CD8-positive, alpha-beta memory T cell (primary cell): ENCODE results near the gene SPATS2. TPM values are rescaled to one million over a fixed set of nuclear protein-coding genes. Genes with fewer than 3 reads are reported as not detected.

Experiments used
- CTCF ChIA-PET: fragments of 350-600 bp; sonication (Branson Sonifier 250); formaldehyde crosslinking; loops from one replicate; lab custom pipeline; 2021; ENCODE audit warnings: antibody characterized with exemption; lab: Charles Lee
- POLR2A ChIA-PET: fragments of 350-600 bp; sonication (Branson Sonifier 250); formaldehyde crosslinking; loops from one replicate; lab custom pipeline; 2021; ENCODE audit warnings: antibody characterized with exemption; lab: Charles Lee
- DNase-seq, 5 donors: peaks; one replicate each; pipeline versions ENCODE4 v3.0.0 to v3.0.0-alpha.2; 2020 to 2022; ENCODE audit warnings: mixed read lengths in 1 of 5
- H3K27ac ChIP-seq: one replicate; pipeline ENCODE4 v1.7.0; 2013; ENCODE audit warnings: low read depth, mild to moderate bottlenecking, low read length, moderate library complexity
- H3K27me3 ChIP-seq: 2 replicates; pipeline ENCODE4 v1.7.0; 2013; ENCODE audit warnings: low read length, mild to moderate bottlenecking; ENCODE audit not compliant: insufficient read depth, poor library complexity, severe bottlenecking
- H3K36me3 ChIP-seq: 2 replicates; pipeline ENCODE4 v1.7.0; 2013; ENCODE audit warnings: mild to moderate bottlenecking, low read length, moderate library complexity; ENCODE audit not compliant: insufficient read depth
- H3K4me1 ChIP-seq: 2 replicates; pipeline ENCODE4 v1.7.0; 2013; ENCODE audit warnings: mild to moderate bottlenecking, low read length, moderate library complexity; ENCODE audit not compliant: insufficient read depth
- H3K4me3 ChIP-seq: 2 replicates; pipeline ENCODE4 v1.7.0; 2013; ENCODE audit warnings: mild to moderate bottlenecking, low read length
- H3K9me3 ChIP-seq: 2 replicates; pipeline ENCODE4 v1.7.0; 2013; ENCODE audit warnings: mild to moderate bottlenecking, low read length
- H3K27ac Mint-ChIP-seq, 8 donors: one replicate each; pipeline ENCODE4 v1.8.0; 2020 to 2021; ENCODE audit warnings: mixed read lengths in 8 of 8, mild to moderate bottlenecking in 6 of 8, inconsistent platforms in 3 of 8, moderate library complexity in 3 of 8
- H3K27me3 Mint-ChIP-seq, 2 donors: one replicate each; pipeline ENCODE4 v1.8.0; 2020 to 2021; ENCODE audit warnings: mixed read lengths in 2 of 2, mild to moderate bottlenecking in 1 of 2, moderate library complexity in 1 of 2
- H3K36me3 Mint-ChIP-seq, 3 donors: one replicate each; pipeline ENCODE4 v1.8.0; 2020 to 2021; ENCODE audit warnings: mixed read lengths in 3 of 3, inconsistent platforms in 1 of 3, mild to moderate bottlenecking in 1 of 3
- H3K4me1 Mint-ChIP-seq, 3 donors: one replicate each; pipeline ENCODE4 v1.8.0; 2020 to 2021; ENCODE audit warnings: mixed read lengths in 3 of 3, inconsistent platforms in 1 of 3, mild to moderate bottlenecking in 1 of 3
- H3K4me3 Mint-ChIP-seq, 7 donors: one replicate each; pipeline ENCODE4 v1.8.0; 2020 to 2021; ENCODE audit warnings: mixed read lengths in 7 of 7, mild to moderate bottlenecking in 6 of 7, moderate library complexity in 4 of 7, inconsistent platforms in 2 of 7
- H3K9me3 Mint-ChIP-seq, 5 donors: one replicate each; pipeline ENCODE4 v1.8.0; 2020 to 2022; ENCODE audit warnings: mixed read lengths in 5 of 5, mild to moderate bottlenecking in 3 of 5, moderate library complexity in 2 of 5, inconsistent platforms in 1 of 5
- polyA plus RNA-seq: library from polyadenylated mRNA; unstranded; fragments of 300-500 nt; fragmentation: Illumina TruSeq; gene quantifications from one replicate; pipeline ENCODE4 v1.2.3, GENCODE V29; 2021
- total RNA-seq, 2 experiments: library from RNA; stranded (reverse); gene quantifications; one replicate each; pipeline ENCODE4 v1.2.3, GENCODE V29; 2021

The SPATS2 gene
- total and polyA plus RNA-seq, 3 experiments from 2014 or later, result 7.6 to 9.4 (median 9.1) TPM

DNA sequence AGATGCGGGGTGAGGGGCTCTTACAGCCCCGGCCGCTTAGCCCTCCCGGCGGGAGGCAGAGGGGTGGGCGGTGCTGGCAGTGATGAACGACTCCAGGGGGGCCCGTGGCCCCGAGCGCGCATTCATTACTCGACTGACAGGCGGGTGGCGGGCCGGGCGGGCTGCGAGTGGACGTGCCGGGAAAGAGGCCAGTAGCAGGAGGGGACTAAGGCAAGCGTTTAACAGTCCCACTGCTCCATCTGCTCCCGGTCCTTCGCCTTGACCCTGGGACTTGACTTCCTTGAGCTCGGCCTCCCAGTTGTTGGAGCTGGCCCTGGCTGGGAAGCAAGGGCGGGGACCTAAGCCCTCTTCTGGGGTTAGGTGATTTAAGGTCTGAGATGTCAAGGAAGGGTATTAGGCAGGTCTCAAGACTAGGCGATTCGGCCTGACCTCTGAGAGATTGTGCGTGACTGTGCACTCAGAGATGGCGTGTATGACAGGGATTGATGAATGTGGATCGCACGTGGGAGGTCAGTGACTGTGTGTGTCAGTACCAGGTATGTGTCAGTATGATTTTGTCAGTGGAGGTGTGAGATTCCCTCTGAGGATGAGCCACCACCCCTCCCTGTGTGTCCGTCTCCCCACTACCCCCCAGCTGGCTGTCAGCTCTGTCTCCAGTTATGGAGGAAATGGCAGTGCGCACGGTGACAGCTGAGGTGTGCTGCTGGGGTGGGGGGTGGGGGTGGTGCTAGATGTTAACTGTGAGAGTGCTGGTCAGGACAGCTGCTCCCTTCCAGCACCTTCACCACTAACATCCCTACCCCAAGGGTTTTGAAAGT lies 24.1 kb upstream of the SPATS2 start:
- ChIA-PET CTCF (interaction anchor here (0.6 to 3.8 kb wide), 17 partner anchors 7 to 214 kb away, joined by 3 to 109 read pairs (median 6); partner anchors contain the start of genes PRPH, SPATS2 and TROAP), POLR2A (interaction anchor here (0.7 to 1.5 kb wide), 3 partner anchors 15 to 581 kb away, joined by 3 to 7 read pairs (median 4); partner anchors contain the start of gene TROAP)
- Mint-ChIP-seq H3K9me3 (no peaks in the 10 kb centered on the region), H3K27ac (peak overlapping the region in 4 of 8 donors; percentile 12 to 36 (median 32)), H3K27me3 (peaks cover 40 to 46% of the 10 kb centered on the region in 2 donors), H3K4me3 (peak overlapping the region; percentile 62 to 91 (median 75)), H3K4me1 (peaks cover 35 to 61% (median 42%) of the 10 kb centered on the region in 3 donors), H3K36me3 (no peaks in the 10 kb centered on the region)
- DNase-seq, result no peak
- no peak overlapping the region for H3K27ac ChIP-seq
- peaks cover 51% of the 10 kb centered on the region for H3K4me1 ChIP-seq
- no peaks in the 10 kb centered on the region for H3K36me3 ChIP-seq
- peaks cover 46% of the 10 kb centered on the region for H3K27me3 ChIP-seq
- H3K4me3 ChIP-seq, result peak overlapping the region; percentile 63
- H3K9me3 ChIP-seq, result no peaks in the 10 kb centered on the region

DNA sequence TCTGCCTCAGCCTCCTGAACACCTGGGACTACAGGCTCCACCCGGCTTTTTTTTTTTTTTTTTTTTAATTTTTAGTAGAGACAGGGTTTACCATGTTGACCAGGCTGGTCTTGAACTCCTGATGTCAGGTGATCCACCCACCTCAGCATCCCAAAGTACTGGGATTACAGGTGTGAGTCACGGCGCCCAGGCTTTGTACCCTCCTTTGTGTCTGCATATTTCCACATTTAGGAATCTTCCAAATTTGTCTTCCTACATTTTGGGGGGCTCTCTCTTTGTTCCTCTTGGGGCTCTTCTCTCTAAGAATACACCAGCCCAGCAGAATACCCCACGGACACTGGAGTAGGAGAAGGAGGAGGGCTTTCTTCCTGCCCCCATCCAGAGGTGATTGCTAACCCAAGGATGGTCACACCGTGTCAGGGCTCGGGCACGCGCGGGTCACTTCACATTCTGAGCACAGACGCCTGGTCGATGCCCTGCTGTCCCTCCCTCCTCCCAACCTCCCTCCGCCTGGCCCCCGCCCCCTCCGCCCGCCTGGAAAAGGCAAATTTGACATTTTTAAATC lies 22.7 kb upstream of the SPATS2 start:
- H3K27me3 ChIP-seq, result peaks cover 60% of the 10 kb centered on the region
- no peak overlapping the region for H3K27ac ChIP-seq
- DNase-seq, result no peak
- Mint-ChIP-seq H3K36me3 (no peaks in the 10 kb centered on the region), H3K9me3 (no peaks in the 10 kb centered on the region), H3K27ac (no peak overlapping the region), H3K4me1 (peaks cover 35 to 66% (median 41%) of the 10 kb centered on the region in 3 donors), H3K27me3 (peaks cover 47 to 58% of the 10 kb centered on the region in 2 donors), H3K4me3 (peak overlapping the region; percentile 11 to 91 (median 42))
- H3K4me1 ChIP-seq, result peaks cover 52% of the 10 kb centered on the region
- no peak overlapping the region for H3K4me3 ChIP-seq
- H3K36me3 ChIP-seq, result no peaks in the 10 kb centered on the region
- H3K9me3 ChIP-seq, result no peaks in the 10 kb centered on the region
- ChIA-PET CTCF (interaction anchor here (3.8 kb wide), 2 partner anchors 20 to 54 kb away, joined by 36 to 109 read pairs; partner anchors contain the start of genes PRPH and TROAP), POLR2A (no interaction called here)

GRCh38 chr12:49345051-49345824 lies 22.0 kb upstream of the SPATS2 start:
- POLR2A ChIA-PET, result no interaction called here
- no peaks in the 10 kb centered on the region for H3K9me3 ChIP-seq
- H3K36me3 ChIP-seq, result no peaks in the 10 kb centered on the region
- peaks cover 35 to 66% (median 41%) of the 10 kb centered on the region in 3 donors for H3K4me1 Mint-ChIP-seq
- no peaks in the 10 kb centered on the region for H3K9me3 Mint-ChIP-seq
- peak overlapping the region in 1 of 8 donors; percentile 47 for H3K27ac Mint-ChIP-seq
- peak overlapping the region; percentile 66 to 91 (median 85) for H3K4me3 Mint-ChIP-seq
- peaks cover 46 to 53% of the 10 kb centered on the region in 2 donors for H3K27me3 Mint-ChIP-seq
- peak overlapping the region; percentile 41 for H3K4me3 ChIP-seq
- H3K36me3 Mint-ChIP-seq, result no peaks in the 10 kb centered on the region
- peaks cover 52% of the 10 kb centered on the region for H3K4me1 ChIP-seq
- H3K27me3 ChIP-seq, result peaks cover 61% of the 10 kb centered on the region
- H3K27ac ChIP-seq, result no peak overlapping the region
- no peak for DNase-seq
- CTCF ChIA-PET, result interaction anchor here (3.2 to 6.8 kb wide), 3 partner anchors 8 to 52 kb away, joined by 21 to 102 read pairs (median 42); partner anchors contain the start of genes C1QL4 and PRPH

DNA sequence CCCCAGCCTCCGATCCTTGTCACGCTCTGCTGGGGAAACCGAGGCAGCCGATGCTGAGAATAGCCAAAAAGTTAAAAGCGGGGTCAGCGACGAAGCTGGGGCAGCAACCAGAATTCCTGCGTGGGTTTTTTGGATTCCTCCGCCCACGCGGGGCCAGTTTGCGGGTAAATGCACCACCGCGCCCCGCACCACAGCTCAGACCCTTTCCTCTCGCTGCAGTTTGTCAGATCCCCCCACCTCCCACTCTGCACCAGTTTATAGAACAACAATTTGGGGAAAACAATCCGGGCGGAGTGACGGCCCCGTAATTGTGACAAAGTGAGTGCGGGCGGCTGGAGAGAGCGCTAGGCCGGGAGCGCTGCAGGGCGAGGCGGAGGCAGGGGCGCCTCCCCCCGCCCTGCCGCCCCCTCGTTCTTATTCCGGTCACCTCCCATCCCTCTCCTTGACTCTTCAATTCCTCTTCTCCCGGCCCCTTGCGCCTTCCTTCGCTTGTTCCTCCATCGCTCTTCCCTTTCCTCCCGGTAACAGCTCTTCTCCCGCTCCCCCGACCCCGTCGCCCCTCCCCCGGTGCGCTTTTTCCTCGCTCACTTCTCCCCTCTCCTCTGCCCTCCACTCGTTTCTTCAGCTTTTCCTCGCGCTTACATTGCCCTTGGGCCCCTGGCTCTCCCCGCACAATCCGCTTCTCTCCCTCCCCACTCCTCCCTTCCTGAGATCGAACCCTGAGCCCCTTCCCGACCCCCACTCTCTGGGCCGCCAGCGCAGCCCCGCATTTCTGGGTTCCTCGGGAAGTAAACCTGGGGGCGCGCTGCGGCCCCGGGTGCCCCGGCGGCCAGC lies 21.2 kb upstream of the SPATS2 start:
- Histone ChIP-seq H3K27me3 (peaks cover 61% of the 10 kb centered on the region), H3K27ac (no peak overlapping the region), H3K4me3 (peak overlapping the region; percentile 69), H3K36me3 (no peaks in the 10 kb centered on the region), H3K4me1 (peaks cover 52% of the 10 kb centered on the region), H3K9me3 (no peaks in the 10 kb centered on the region)
- H3K4me3 Mint-ChIP-seq, result peak overlapping the region; percentile 66 to 91 (median 85)
- no peak overlapping the region for H3K27ac Mint-ChIP-seq
- DNase-seq, result no peak
- H3K9me3 Mint-ChIP-seq, result no peaks in the 10 kb centered on the region
- H3K4me1 Mint-ChIP-seq, result peaks cover 33 to 62% (median 41%) of the 10 kb centered on the region in 3 donors
- CTCF ChIA-PET, result interaction anchor here (1.4 to 6.8 kb wide), 9 partner anchors 9 to 168 kb away, joined by 3 to 102 read pairs (median 18); partner anchors contain the start of genes C1QL4, PRPH, SPATS2 and TROAP
- POLR2A ChIA-PET, result interaction anchor here (1.6 to 2.0 kb wide), 2 partner anchors 21 to 23 kb away, joined by 6 to 12 read pairs; partner anchors contain the start of genes SPATS2 and TROAP
- H3K27me3 Mint-ChIP-seq, result peaks cover 48 to 53% of the 10 kb centered on the region in 2 donors
- H3K36me3 Mint-ChIP-seq, result no peaks in the 10 kb centered on the region

DNA sequence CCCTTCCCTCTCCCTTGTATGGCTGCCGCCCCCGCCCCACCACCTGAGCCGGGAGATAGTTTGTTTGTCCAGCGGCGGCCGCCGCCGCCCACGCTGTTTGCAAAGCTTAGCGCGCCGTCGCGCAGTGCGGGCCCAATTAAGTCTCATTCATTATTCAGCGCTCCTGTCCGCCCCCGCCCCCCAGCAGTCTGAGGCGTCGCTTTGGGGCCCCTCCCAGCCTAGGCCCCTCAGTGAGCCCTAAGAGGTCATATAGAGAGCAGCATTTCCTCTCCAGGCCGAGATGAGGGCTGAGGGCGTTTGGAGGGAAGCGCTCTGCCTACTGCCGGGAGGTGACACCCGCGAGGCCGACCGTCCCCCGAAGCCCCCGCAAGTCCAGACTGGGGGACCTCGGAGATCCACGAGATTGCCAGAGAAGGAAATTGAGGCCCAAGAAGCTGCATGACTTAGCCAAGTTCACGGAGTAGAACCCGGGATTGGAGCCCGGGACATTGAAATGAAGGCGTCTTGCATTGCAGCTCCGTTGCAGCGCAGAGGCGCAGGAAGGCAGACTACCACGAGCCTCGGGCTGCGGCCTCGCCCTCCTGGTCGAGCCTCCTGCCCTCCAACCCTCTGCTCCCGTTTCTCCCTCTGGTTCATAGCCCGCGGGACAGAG lies 20.5 kb upstream of the SPATS2 start, which contains the start of gene DNAJC22:
Gene DNAJC22 (plus strand): TSS at position 230 of the 652 bp plus-strand sequence. CDS start 1,985 bp downstream, outside the sequence.
- peak within 1 kb of the TSS; percentile 69 for H3K4me3 ChIP-seq
- no peaks in the 10 kb centered on the region for H3K9me3 ChIP-seq
- DNase-seq, result peak in 1 of 5 donors; percentile 31
- no peaks in the 10 kb centered on the region for H3K9me3 Mint-ChIP-seq
- H3K4me3 Mint-ChIP-seq, result peak within 1 kb of the TSS; percentile 66 to 94 (median 85)
- peaks cover 52% of the 10 kb centered on the region for H3K4me1 ChIP-seq
- H3K27me3 ChIP-seq, result peaks cover 61% of the 10 kb centered on the region
- H3K4me1 Mint-ChIP-seq, result peaks cover 33 to 58% (median 41%) of the 10 kb centered on the region in 3 donors
- CTCF ChIA-PET, result interaction anchor here (0.8 to 6.8 kb wide), 23 partner anchors 10 to 259 kb away, joined by 3 to 102 read pairs (median 4); partner anchors contain the start of genes C1QL4, PRPH, SPATS2 and TROAP
- H3K36me3 Mint-ChIP-seq, result no peaks in the 10 kb centered on the region
- POLR2A ChIA-PET, result interaction anchor here (0.6 to 2.0 kb wide), 3 partner anchors 20 to 57 kb away, joined by 3 to 12 read pairs (median 6); partner anchors contain the start of genes SPATS2 and TROAP
- peaks cover 45 to 57% of the 10 kb centered on the region in 2 donors for H3K27me3 Mint-ChIP-seq
- H3K27ac Mint-ChIP-seq, result peak within 1 kb of the TSS in 3 of 8 donors; percentile 29 to 45 (median 39)
- no peaks in the 10 kb centered on the region for H3K36me3 ChIP-seq
- no peak within 1 kb of the TSS for H3K27ac ChIP-seq

- H3K4me3 ChIP-seq, result peak overlapping the region; percentile 69
- H3K4me1 ChIP-seq, result peaks cover 45% of the 10 kb centered on the region
- Mint-ChIP-seq H3K9me3 (no peaks in the 10 kb centered on the region), H3K4me1 (peaks cover 32 to 53% (median 39%) of the 10 kb centered on the region in 3 donors), H3K27ac (no peak overlapping the region), H3K4me3 (peak overlapping the region; percentile 66 to 94 (median 85)), H3K36me3 (no peaks in the 10 kb centered on the region), H3K27me3 (peaks cover 45 to 61% of the 10 kb centered on the region in 2 donors)
- H3K27ac ChIP-seq, result no peak overlapping the region
- ChIA-PET POLR2A (interaction anchor here (1.6 to 2.0 kb wide), 2 partner anchors 19 to 25 kb away, joined by 6 to 12 read pairs; partner anchors contain the start of genes SPATS2 and TROAP), CTCF (interaction anchor here (0.6 to 6.8 kb wide), 32 partner anchors 10 to 345 kb away, joined by 3 to 102 read pairs (median 4); partner anchors contain the start of genes C1QL4, PRPH, SPATS2 and TROAP)
- H3K36me3 ChIP-seq, result no peaks in the 10 kb centered on the region
- DNase-seq, result peak; percentile 71 to 85 (median 76)
- no peaks in the 10 kb centered on the region for H3K9me3 ChIP-seq
- peaks cover 56% of the 10 kb centered on the region for H3K27me3 ChIP-seq
Measured at GRCh38 chr12:49347311-49348193, 19.7 kb upstream of the SPATS2 start.
